ENCODE measurements around the gene TPPP3.

Gene TPPP3

DNA sequence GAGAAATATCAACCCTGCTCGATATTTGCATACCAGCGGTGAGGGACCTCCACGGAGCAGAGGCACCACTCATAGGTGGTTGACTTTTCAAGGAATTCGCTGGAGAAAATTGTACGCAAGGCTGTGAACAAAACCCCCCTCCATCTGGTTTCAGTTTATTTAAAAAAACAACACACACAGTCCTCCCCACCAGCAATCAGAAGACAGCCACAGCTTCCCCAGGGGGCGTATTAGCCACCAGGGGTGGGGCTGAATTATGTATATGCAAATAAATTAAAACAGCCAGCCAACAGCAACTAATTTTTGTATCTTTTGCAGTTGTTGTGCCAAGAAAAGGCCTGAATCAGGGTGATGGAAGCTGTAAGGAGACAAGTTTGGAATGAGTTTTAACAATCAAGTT lies 31.8 kb upstream of the TPPP3 start:
- Histone ChIP-seq H3K36me3 (no peaks in the 10 kb centered on the region), H3K27ac (no peak overlapping the region), H3K4me3 (ENCODE audit: low read depth, low read length) (no peak overlapping the region), H3K9me3 (ENCODE audit: severe bottlenecking) (no peaks in the 10 kb centered on the region), H3K27me3 (ENCODE audit: insufficient read depth, low read depth, severe bottlenecking) (no peaks in the 10 kb centered on the region)
- DNase-seq, result no peak
- TF ChIP-seq, protein P1, sequence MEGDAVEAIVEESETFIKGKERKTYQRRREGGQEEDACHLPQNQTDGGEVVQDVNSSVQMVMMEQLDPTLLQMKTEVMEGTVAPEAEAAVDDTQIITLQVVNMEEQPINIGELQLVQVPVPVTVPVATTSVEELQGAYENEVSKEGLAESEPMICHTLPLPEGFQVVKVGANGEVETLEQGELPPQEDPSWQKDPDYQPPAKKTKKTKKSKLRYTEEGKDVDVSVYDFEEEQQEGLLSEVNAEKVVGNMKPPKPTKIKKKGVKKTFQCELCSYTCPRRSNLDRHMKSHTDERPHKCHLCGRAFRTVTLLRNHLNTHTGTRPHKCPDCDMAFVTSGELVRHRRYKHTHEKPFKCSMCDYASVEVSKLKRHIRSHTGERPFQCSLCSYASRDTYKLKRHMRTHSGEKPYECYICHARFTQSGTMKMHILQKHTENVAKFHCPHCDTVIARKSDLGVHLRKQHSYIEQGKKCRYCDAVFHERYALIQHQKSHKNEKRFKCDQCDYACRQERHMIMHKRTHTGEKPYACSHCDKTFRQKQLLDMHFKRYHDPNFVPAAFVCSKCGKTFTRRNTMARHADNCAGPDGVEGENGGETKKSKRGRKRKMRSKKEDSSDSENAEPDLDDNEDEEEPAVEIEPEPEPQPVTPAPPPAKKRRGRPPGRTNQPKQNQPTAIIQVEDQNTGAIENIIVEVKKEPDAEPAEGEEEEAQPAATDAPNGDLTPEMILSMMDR (IDR thresholded peaks at IDR 0.05; ENCODE audit: low read depth, low read length), result no peak

DNA sequence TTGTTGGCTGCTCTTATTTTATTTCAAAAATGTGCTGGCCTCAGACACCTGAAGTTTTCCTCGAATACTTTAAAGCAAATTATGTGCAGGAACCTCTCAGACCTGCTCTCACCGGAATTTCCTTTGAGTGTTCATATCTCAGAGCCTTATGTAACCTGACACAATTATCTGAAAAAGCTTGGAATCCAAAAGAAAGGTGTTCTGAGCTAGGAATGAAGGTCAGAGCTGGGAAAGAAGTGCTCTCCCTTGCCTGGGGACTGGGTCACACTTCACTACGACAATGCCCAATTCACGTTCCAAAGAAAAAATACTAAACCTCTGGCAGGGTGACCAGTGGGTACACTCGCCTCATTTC lies 30.9 kb upstream of the TPPP3 start:
- Histone ChIP-seq H3K27ac (no peak overlapping the region), H3K9me3 (ENCODE audit: severe bottlenecking) (no peaks in the 10 kb centered on the region), H3K4me3 (ENCODE audit: low read depth, low read length) (no peak overlapping the region), H3K27me3 (ENCODE audit: insufficient read depth, low read depth, severe bottlenecking) (no peaks in the 10 kb centered on the region), H3K36me3 (no peaks in the 10 kb centered on the region)
- no peak for DNase-seq
- TF ChIP-seq, protein P1 (IDR thresholded peaks at IDR 0.05; ENCODE audit: low read depth, low read length), result no peak

DNA sequence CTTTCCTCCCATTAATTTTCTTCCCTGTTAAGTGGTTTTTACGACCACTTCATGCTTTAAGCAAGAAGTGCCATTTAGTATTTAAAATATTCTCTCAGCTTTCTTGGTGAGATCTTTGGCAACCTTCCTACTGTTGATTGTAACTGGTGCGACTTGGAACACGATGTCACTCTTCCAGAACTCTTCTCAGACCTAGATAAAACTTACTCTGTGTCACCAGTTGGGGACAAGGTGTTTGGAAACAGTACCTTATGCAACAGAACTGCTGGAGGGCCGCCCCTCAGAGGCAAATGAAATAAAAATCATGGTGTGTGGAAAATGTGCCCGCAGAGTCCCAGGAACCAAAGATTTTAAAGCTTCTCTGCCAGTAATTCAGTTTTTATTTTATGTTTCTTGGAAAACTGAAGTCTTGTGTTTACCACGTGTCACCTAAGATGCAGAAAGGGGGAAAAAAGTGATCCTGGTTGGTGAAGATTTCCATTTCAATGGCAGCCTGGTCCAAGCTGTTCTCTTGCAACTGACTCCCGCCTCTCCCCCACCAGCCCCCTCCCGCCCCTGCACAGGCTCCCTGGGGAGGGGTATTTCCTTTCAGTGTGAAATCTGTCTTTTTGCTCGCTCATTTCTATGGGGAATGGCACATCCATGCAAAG lies 30.4 kb upstream of the TPPP3 start:
- no peak overlapping the region for H3K4me3 ChIP-seq (ENCODE audit: low read depth, low read length)
- no peaks in the 10 kb centered on the region for H3K36me3 ChIP-seq

DNA sequence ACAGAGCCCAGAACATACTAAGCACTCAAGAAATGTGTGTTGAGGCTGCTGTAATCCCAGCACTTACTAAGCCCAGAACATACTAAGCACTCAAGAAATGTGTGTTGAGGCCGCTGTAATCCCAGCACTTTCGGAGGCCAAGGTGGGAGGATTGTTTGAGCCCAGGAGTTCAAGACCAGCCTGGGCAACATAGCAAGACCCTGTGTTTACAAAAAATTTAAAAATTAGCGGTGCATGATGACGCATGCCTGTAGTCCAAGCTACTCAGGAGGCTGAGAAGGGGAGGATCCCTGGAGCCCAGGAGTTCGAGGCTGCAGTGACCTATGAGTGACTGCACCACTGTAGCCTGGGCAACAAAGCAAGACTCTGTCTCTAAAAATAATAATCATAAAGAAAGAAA lies 29.7 kb upstream of the TPPP3 start:
- no peaks in the 10 kb centered on the region for H3K27me3 ChIP-seq (ENCODE audit: insufficient read depth, low read depth, severe bottlenecking)
- no peaks in the 10 kb centered on the region for H3K9me3 ChIP-seq (ENCODE audit: severe bottlenecking)
- no peak for DNase-seq
- H3K27ac ChIP-seq, result no peak overlapping the region
- TF ChIP-seq, protein P1 (IDR thresholded peaks at IDR 0.05; ENCODE audit: low read depth, low read length), result no peak
- H3K4me3 ChIP-seq (ENCODE audit: low read depth, low read length), result no peak overlapping the region
- H3K36me3 ChIP-seq, result no peaks in the 10 kb centered on the region

More for the DNA sequence above, 30.4 kb upstream of the TPPP3 start:
- Histone ChIP-seq H3K27me3 (ENCODE audit: insufficient read depth, low read depth, severe bottlenecking) (no peaks in the 10 kb centered on the region), H3K27ac (no peak overlapping the region), H3K9me3 (ENCODE audit: severe bottlenecking) (no peaks in the 10 kb centered on the region)
- TF ChIP-seq, protein P1 (IDR thresholded peaks at IDR 0.05; ENCODE audit: low read depth, low read length), result no peak
- no peak for DNase-seq

DNA sequence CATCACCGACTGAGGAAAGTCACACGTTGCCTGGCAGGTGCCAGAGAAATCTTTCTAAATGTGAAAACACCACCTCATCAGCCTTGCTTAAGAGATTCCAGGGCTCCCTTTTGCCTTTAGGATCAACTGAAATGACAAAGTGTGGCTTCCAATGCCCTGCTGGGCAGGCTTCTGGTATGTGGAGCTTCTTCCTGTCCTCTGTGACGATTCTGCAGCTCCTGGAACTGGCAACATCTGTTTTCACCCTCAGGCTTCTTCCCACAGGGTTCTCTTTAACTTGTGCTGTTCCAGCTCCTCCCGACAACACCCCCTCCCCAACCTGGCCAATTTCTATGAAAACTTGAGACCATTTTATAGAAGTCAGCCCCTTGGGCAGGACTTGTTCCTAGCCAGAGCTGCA lies 27.7 kb upstream of the TPPP3 start:
- no peak for DNase-seq
- Histone ChIP-seq H3K36me3 (no peaks in the 10 kb centered on the region), H3K27ac (no peak overlapping the region), H3K4me3 (ENCODE audit: low read depth, low read length) (no peak overlapping the region), H3K9me3 (ENCODE audit: severe bottlenecking) (no peaks in the 10 kb centered on the region), H3K27me3 (ENCODE audit: insufficient read depth, low read depth, severe bottlenecking) (no peaks in the 10 kb centered on the region)
- TF ChIP-seq, protein P1 (IDR thresholded peaks at IDR 0.05; ENCODE audit: low read depth, low read length), result no peak

DNA sequence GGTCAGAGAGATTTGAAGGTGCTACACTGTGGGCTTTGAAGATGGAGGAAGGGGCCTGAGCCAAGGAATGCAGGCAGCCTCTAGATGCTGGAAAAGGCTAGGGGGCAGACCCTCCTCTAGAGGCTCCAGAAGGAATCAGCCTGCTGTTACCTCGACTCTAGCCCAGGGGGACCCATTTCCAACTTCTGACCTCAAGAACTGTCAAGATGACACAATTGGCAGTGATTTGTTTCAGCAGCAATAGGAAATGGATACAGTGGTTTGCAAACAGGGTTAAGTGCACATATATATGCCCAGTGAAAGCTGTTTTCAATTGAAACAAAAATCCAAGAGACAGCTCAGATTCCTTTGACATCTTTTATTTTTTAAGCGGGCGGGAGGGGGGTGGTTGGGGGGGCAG lies 26.6 kb upstream of the TPPP3 start:
- Histone ChIP-seq H3K27ac (peak overlapping the region; percentile 17; the same call in 1 of the 2 replicates), H3K4me3 (ENCODE audit: low read depth, low read length) (no peak overlapping the region), H3K27me3 (ENCODE audit: insufficient read depth, low read depth, severe bottlenecking) (no peaks in the 10 kb centered on the region), H3K9me3 (ENCODE audit: severe bottlenecking) (no peaks in the 10 kb centered on the region), H3K36me3 (no peaks in the 10 kb centered on the region)
- TF ChIP-seq, protein P1 (IDR thresholded peaks at IDR 0.05; ENCODE audit: low read depth, low read length), result 0 out of 2 replicates have a peak, but pooled peaks have one; percentile 36
- DNase-seq, result no peak
